CD14-positive monocyte (primary cell): ENCODE results near the gene MYH7. TPM values are rescaled to one million over a fixed set of nuclear protein-coding genes. Genes with fewer than 3 reads are reported as not detected.

ENCODE experiments used
- DNase-seq, 3 donors: peaks; one replicate each; pipeline ENCODE4 v3.0.0-alpha.2; 2011 to 2022
- H2AFZ ChIP-seq: 2 replicates; pipeline ENCODE4 v1.6.0; 2012; ENCODE audit warnings: mild to moderate bottlenecking, low read depth, low read length, inconsistent platforms; ENCODE audit not compliant: insufficient read depth, poor library complexity, severe bottlenecking
- H3K27ac ChIP-seq, 2 donors: 1 replicate in 1 of 2; 2 replicates in 1 of 2; pipeline ENCODE4 v1.5.1; 2012 to 2013; ENCODE audit warnings: low read length in 2 of 2, control low read depth in 1 of 2, inconsistent platforms in 1 of 2, low read depth in 1 of 2, mild to moderate bottlenecking in 1 of 2
- H3K27me3 ChIP-seq, 2 donors: one replicate each; pipeline versions ENCODE4 v1.6.0 to v1.6.1; 2011 to 2013; ENCODE audit warnings: low read length in 2 of 2; ENCODE audit not compliant: control insufficient read depth in 2 of 2, insufficient read depth in 2 of 2
- H3K36me3 ChIP-seq, 2 donors: replicated peaks in 1 of 2; 1 replicate in 1 of 2; 2 replicates in 1 of 2; pipeline versions ENCODE4 v1.5.1 to v1.6.1; 2012 to 2013; ENCODE audit warnings: low read length in 2 of 2, control low read depth in 1 of 2, inconsistent platforms in 1 of 2, mild to moderate bottlenecking in 1 of 2; ENCODE audit not compliant: insufficient read depth in 2 of 2, control insufficient read depth in 1 of 2
- H3K4me1 ChIP-seq, 2 donors: 1 replicate in 1 of 2; 2 replicates in 1 of 2; pipeline versions ENCODE4 v1.5.1 to v1.6.1; 2012 to 2013; ENCODE audit warnings: low read length in 2 of 2, control low read depth in 1 of 2, inconsistent platforms in 1 of 2, mild to moderate bottlenecking in 1 of 2, moderate library complexity in 1 of 2; ENCODE audit not compliant: insufficient read depth in 2 of 2, control insufficient read depth in 1 of 2
- H3K4me2 ChIP-seq: replicated peaks from 2 replicates; pipeline ENCODE3; 2012; ENCODE audit warnings: low read length, moderate library complexity, mild to moderate bottlenecking; ENCODE audit not compliant: poor library complexity, severe bottlenecking; ENCODE audit errors: extremely low read depth
- H3K4me3 ChIP-seq, 3 experiments: fragments of 200-600 bp in 1 of 3; sonication (generic) in 1 of 3; replicated peaks in 1 of 3; 1 replicate in 2 of 3; 2 replicates in 1 of 3; pipeline ENCODE4 v1.5.1; 2011 to 2013; ENCODE audit warnings: low read length in 3 of 3, mild to moderate bottlenecking in 3 of 3, control low read depth in 2 of 3, low read depth in 2 of 3, inconsistent platforms in 1 of 3, moderate library complexity in 1 of 3
- H3K79me2 ChIP-seq: 2 replicates; pipeline ENCODE4 v1.6.0; 2012; ENCODE audit warnings: mild to moderate bottlenecking, control low read depth, inconsistent platforms, low read length, moderate library complexity; ENCODE audit not compliant: insufficient read depth
- H3K9ac ChIP-seq: 2 replicates; pipeline ENCODE4 v1.6.0; 2017; ENCODE audit warnings: low read length, mild to moderate bottlenecking; ENCODE audit not compliant: insufficient read depth, poor library complexity, severe bottlenecking
- H3K9me3 ChIP-seq, 2 donors: replicated peaks in 1 of 2; 1 replicate in 1 of 2; 2 replicates in 1 of 2; pipeline versions ENCODE4 v1.5.1 to v1.6.1; 2012 to 2013; ENCODE audit warnings: low read length in 2 of 2, control low read depth in 1 of 2; ENCODE audit not compliant: control insufficient read depth in 1 of 2, insufficient read depth in 1 of 2
- H4K20me1 ChIP-seq: 2 replicates; pipeline ENCODE4 v1.6.0; 2012; ENCODE audit warnings: mild to moderate bottlenecking, low read length, control low read depth, moderate library complexity; ENCODE audit not compliant: insufficient read depth
- H3K27ac Mint-ChIP-seq, 7 donors: one replicate each; pipeline ENCODE4 v1.8.0; 2020; ENCODE audit warnings: mild to moderate bottlenecking in 7 of 7, mixed read lengths in 7 of 7, moderate library complexity in 6 of 7, inconsistent platforms in 2 of 7
- H3K27me3 Mint-ChIP-seq, 3 donors: one replicate each; pipeline ENCODE4 v1.8.0; 2021 to 2022; ENCODE audit warnings: low read depth in 3 of 3, mild to moderate bottlenecking in 3 of 3, mixed read lengths in 3 of 3, moderate library complexity in 3 of 3, inconsistent platforms in 1 of 3
- H3K36me3 Mint-ChIP-seq, 2 donors: one replicate each; pipeline ENCODE4 v1.8.0; 2020; ENCODE audit warnings: mixed read lengths in 2 of 2, inconsistent platforms in 1 of 2, mild to moderate bottlenecking in 1 of 2
- H3K4me1 Mint-ChIP-seq: one replicate; pipeline ENCODE4 v1.8.0; 2020; ENCODE audit warnings: mild to moderate bottlenecking, mixed read lengths
- H3K4me3 Mint-ChIP-seq, 2 donors: one replicate each; pipeline ENCODE4 v1.8.0; 2020; ENCODE audit warnings: mild to moderate bottlenecking in 2 of 2, mixed read lengths in 2 of 2, moderate library complexity in 1 of 2
- H3K9me3 Mint-ChIP-seq, 7 donors: one replicate each; pipeline ENCODE4 v1.8.0; 2020 to 2022; ENCODE audit warnings: mixed read lengths in 7 of 7, mild to moderate bottlenecking in 6 of 7, moderate library complexity in 6 of 7, inconsistent platforms in 2 of 7
- CTCF ChIP-seq: fragments of 200-600 bp; IDR thresholded peaks from one replicate; pipeline ENCODE4 v1.8.0; 2022; ENCODE audit warnings: antibody characterized with exemption, mild to moderate bottlenecking
- WGBS: methylation state at CpG from one replicate; pipeline ENCODE4 v1.1.5; 2013; ENCODE audit warnings: missing lambda C conversion rate; ENCODE audit not compliant: insufficient coverage; 5-methylcytosine and 5-hydroxymethylcytosine counted together
- intact Hi-C, 2 donors: fragments of 100-400 bp; cut with micrococcal nuclease; formaldehyde crosslinking; loops; one replicate each; pipeline versions ENCODE4 v1.15.0 to v1.15.1; 2023
- polyA plus RNA-seq, 3 donors: library from polyadenylated mRNA; depleted of rRNA in 1 of 3; unstranded in 2 of 3; stranded (reverse) in 1 of 3; fragments of 300-500 nt in 2 of 3; fragments of >200 nt in 1 of 3; fragmentation: Illumina TruSeq in 2 of 3; gene quantifications; 1 replicate in 2 of 3; 2 replicates in 1 of 3; pipeline ENCODE4 v1.2.3, GENCODE V29; 2012 to 2021

MYH7 gene
- polyA plus RNA-seq, 3 donors: not detected

- Mint-ChIP-seq H3K27me3 (peaks cover 2 to 7% (median 7%) of the 10 kb centered on the region in 3 donors), H3K27ac (no peak overlapping the region), H3K4me3 (no peak overlapping the region), H3K36me3 (no peaks in the 10 kb centered on the region), H3K4me1 (peaks cover 6% of the 10 kb centered on the region), H3K9me3 (peaks cover 0 to 1% (median 0%) of the 10 kb centered on the region in 7 donors)
- TF ChIP-seq CTCF: no peak
- no peak for DNase-seq
- H3K9ac ChIP-seq: no peak overlapping the region
- no peaks in the 10 kb centered on the region for H4K20me1 ChIP-seq
- H3K79me2 ChIP-seq: no peaks in the 10 kb centered on the region
- H3K9me3 ChIP-seq: no peaks in the 10 kb centered on the region
- no peak overlapping the region for H3K4me3 ChIP-seq
- H3K36me3 ChIP-seq: no peaks in the 10 kb centered on the region
- H3K4me1 ChIP-seq: no peaks in the 10 kb centered on the region
- H3K27ac ChIP-seq: no peak overlapping the region
- no peak overlapping the region for H3K4me2 ChIP-seq
- intact Hi-C loops: no loop called here
- no peaks in the 10 kb centered on the region for H3K27me3 ChIP-seq
- no peak overlapping the region for H2AFZ ChIP-seq
- WGBS: 87% methylated on average over 9 of the region's 9 CpGs
Measured at GRCh38 chr14:23442721-23443356, 7.4 kb upstream of the MYH7 start.

- no peak overlapping the region for H3K27ac ChIP-seq
- no peaks in the 10 kb centered on the region for H3K36me3 Mint-ChIP-seq
- H3K4me2 ChIP-seq: no peak overlapping the region
Measured at GRCh38 chr14:23441076-23441475, 5.6 kb upstream of the MYH7 start.

More at GRCh38 chr14:23441076-23441475, 5.6 kb upstream of the MYH7 start:
- Histone ChIP-seq H2AFZ (no peak overlapping the region), H3K9me3 (no peaks in the 10 kb centered on the region), H3K36me3 (no peaks in the 10 kb centered on the region), H3K4me3 (no peak overlapping the region), H4K20me1 (no peaks in the 10 kb centered on the region), H3K79me2 (no peaks in the 10 kb centered on the region), H3K27me3 (no peaks in the 10 kb centered on the region), H3K9ac (no peak overlapping the region), H3K4me1 (no peaks in the 10 kb centered on the region)
- peaks cover 6% of the 10 kb centered on the region for H3K4me1 Mint-ChIP-seq
- H3K4me3 Mint-ChIP-seq: no peak overlapping the region
- no peak overlapping the region for H3K27ac Mint-ChIP-seq
- WGBS: no CpG with 5 or more reads among the region's 1 CpG
- H3K27me3 Mint-ChIP-seq: peaks cover 3 to 7% (median 7%) of the 10 kb centered on the region in 3 donors
- intact Hi-C loops: no loop called here
- peaks cover 0 to 1% (median 0%) of the 10 kb centered on the region in 7 donors for H3K9me3 Mint-ChIP-seq
- no peak for DNase-seq
- TF ChIP-seq CTCF: no peak
